Endodermal cell (in vitro differentiated cells): ENCODE measurements around the gene ERAL1. TPM values are rescaled to one million over a fixed set of nuclear protein-coding genes. Genes with fewer than 3 reads are reported as not detected.
A peak's percentile ranks its signal among the peaks of the same experiment; 100 is the strongest.

Experiments used
- DNase-seq: peaks from one replicate; pipeline ENCODE4 v3.0.0-alpha.2; 2017
- H3K27ac ChIP-seq: 2 replicates; pipeline ENCODE4 v1.5.1; 2013; ENCODE audit warnings: mild to moderate bottlenecking, low read depth, low read length, moderate library complexity
- H3K27me3 ChIP-seq: 2 replicates; pipeline ENCODE4 v1.6.1; 2013; ENCODE audit warnings: mild to moderate bottlenecking, low read length, moderate library complexity; ENCODE audit not compliant: insufficient read depth, control insufficient read depth, poor library complexity, severe bottlenecking
- H3K36me3 ChIP-seq: 2 replicates; pipeline ENCODE4 v1.7.0; 2013; ENCODE audit warnings: mild to moderate bottlenecking, low read length, moderate library complexity; ENCODE audit not compliant: control insufficient read depth, insufficient read depth
- H3K4me1 ChIP-seq: one replicate; pipeline ENCODE4 v1.7.0; 2013; ENCODE audit warnings: low read length; ENCODE audit not compliant: control insufficient read depth, insufficient read depth
- H3K4me3 ChIP-seq: 2 replicates; pipeline ENCODE4 v1.5.1; 2013; ENCODE audit warnings: mild to moderate bottlenecking, low read length, moderate library complexity
- H3K9ac ChIP-seq: 2 replicates; pipeline ENCODE4 v1.6.1; 2013; ENCODE audit warnings: mild to moderate bottlenecking, low read length, moderate library complexity; ENCODE audit not compliant: poor library complexity, severe bottlenecking; ENCODE audit errors: extremely low read depth
- H3K9me3 ChIP-seq: 2 replicates; pipeline ENCODE4 v1.6.1; 2013; ENCODE audit warnings: mild to moderate bottlenecking, low read length, moderate library complexity; ENCODE audit not compliant: control insufficient read depth
- H3K27ac Mint-ChIP-seq: 2 replicates; pipeline ENCODE4 v1.8.0; 2020; ENCODE audit warnings: mixed read lengths
- H3K27me3 Mint-ChIP-seq: 2 replicates; pipeline ENCODE4 v1.8.0; 2021; ENCODE audit warnings: mild to moderate bottlenecking, mixed read lengths; ENCODE audit not compliant: insufficient read depth
- H3K36me3 Mint-ChIP-seq: 2 replicates; pipeline ENCODE4 v1.8.0; 2020; ENCODE audit warnings: low read depth, mixed read lengths
- H3K4me1 Mint-ChIP-seq: 2 replicates; pipeline ENCODE4 v1.8.0; 2020; ENCODE audit warnings: mixed read lengths
- H3K4me3 Mint-ChIP-seq: 2 replicates; pipeline ENCODE4 v1.8.0; 2020; ENCODE audit warnings: mild to moderate bottlenecking, moderate library complexity, mixed read lengths
- H3K9me3 Mint-ChIP-seq: 2 replicates; pipeline ENCODE4 v1.8.0; 2020; ENCODE audit warnings: mild to moderate bottlenecking, mixed read lengths
- WGBS, 2 experiments: methylation state at CpG; one replicate each; pipeline versions ENCODE4 v1.1.5 to v1.1.7; 2013; ENCODE audit warnings: missing lambda C conversion rate in 2 of 2, mixed read lengths in 1 of 2; ENCODE audit not compliant: insufficient coverage in 1 of 2, insufficient read length in 1 of 2; 5-methylcytosine and 5-hydroxymethylcytosine counted together
- total RNA-seq, 2 donors: library from RNA; stranded (reverse); fragmentation: NEBNext Ultra II Directional in 1 of 2; extraction: Animal tissue kit (Norgen Biotek cat#: 25700) in 1 of 2; gene quantifications; 2 replicates in 1 of 2; 3 replicates in 1 of 2; pipeline ENCODE4 v1.2.1, GENCODE V29; 2021
- TF ChIP-seq, protein P1 (sequence below): fragments of 200-600 bp; sonication (generic); conservative IDR thresholded peaks from 2 replicates; pipeline ENCODE4 v1.5.0; 2021; ENCODE audit warnings: antibody characterized with exemption, mild to moderate bottlenecking

ERAL1 gene
- total RNA-seq, 2 donors from 2014 or later: 54.2 to 60.9 TPM

GRCh38 chr17:28856028-28856574 lies 1.3 kb downstream of the ERAL1 start:
- peaks cover 31% of the 10 kb centered on the region for H3K36me3 ChIP-seq
- no peaks in the 10 kb centered on the region for H3K9me3 Mint-ChIP-seq
- no peak for DNase-seq
- H3K4me1 Mint-ChIP-seq: peaks cover 4% of the 10 kb centered on the region
- no peaks in the 10 kb centered on the region for H3K27me3 ChIP-seq
- WGBS, 2 experiments: 94 to 95% methylated on average over 3 to 5 of the region's 5 CpGs
- no peaks in the 10 kb centered on the region for H3K4me1 ChIP-seq
- H3K4me3 ChIP-seq: peak overlapping the region; percentile 88
- no peak overlapping the region for H3K9ac ChIP-seq
- H3K27ac ChIP-seq: no peak overlapping the region
- TF ChIP-seq, protein P1, sequence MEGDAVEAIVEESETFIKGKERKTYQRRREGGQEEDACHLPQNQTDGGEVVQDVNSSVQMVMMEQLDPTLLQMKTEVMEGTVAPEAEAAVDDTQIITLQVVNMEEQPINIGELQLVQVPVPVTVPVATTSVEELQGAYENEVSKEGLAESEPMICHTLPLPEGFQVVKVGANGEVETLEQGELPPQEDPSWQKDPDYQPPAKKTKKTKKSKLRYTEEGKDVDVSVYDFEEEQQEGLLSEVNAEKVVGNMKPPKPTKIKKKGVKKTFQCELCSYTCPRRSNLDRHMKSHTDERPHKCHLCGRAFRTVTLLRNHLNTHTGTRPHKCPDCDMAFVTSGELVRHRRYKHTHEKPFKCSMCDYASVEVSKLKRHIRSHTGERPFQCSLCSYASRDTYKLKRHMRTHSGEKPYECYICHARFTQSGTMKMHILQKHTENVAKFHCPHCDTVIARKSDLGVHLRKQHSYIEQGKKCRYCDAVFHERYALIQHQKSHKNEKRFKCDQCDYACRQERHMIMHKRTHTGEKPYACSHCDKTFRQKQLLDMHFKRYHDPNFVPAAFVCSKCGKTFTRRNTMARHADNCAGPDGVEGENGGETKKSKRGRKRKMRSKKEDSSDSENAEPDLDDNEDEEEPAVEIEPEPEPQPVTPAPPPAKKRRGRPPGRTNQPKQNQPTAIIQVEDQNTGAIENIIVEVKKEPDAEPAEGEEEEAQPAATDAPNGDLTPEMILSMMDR: no peak
- no peaks in the 10 kb centered on the region for H3K9me3 ChIP-seq
- H3K4me3 Mint-ChIP-seq: peak overlapping the region; percentile 87
- H3K27ac Mint-ChIP-seq: no peak overlapping the region
- peaks cover 32% of the 10 kb centered on the region for H3K36me3 Mint-ChIP-seq
- H3K27me3 Mint-ChIP-seq: no peaks in the 10 kb centered on the region

GRCh38 chr17:28857905-28858800 lies 3.3 kb downstream of the ERAL1 start:
- Mint-ChIP-seq H3K4me1 (peaks cover 4% of the 10 kb centered on the region), H3K4me3 (no peak overlapping the region), H3K9me3 (no peaks in the 10 kb centered on the region), H3K27ac (no peak overlapping the region), H3K27me3 (no peaks in the 10 kb centered on the region), H3K36me3 (peaks cover 38% of the 10 kb centered on the region)
- H3K4me1 ChIP-seq: no peaks in the 10 kb centered on the region
- WGBS, 2 experiments: 92 to 94% methylated on average over 2 of the region's 3 CpGs
- no peak overlapping the region for H3K27ac ChIP-seq
- no peak overlapping the region for H3K4me3 ChIP-seq
- no peak for DNase-seq
- no peaks in the 10 kb centered on the region for H3K9me3 ChIP-seq
- H3K9ac ChIP-seq: no peak overlapping the region
- H3K36me3 ChIP-seq: peaks cover 31% of the 10 kb centered on the region
- TF ChIP-seq, protein P1: no peak
- H3K27me3 ChIP-seq: no peaks in the 10 kb centered on the region

- H3K9me3 ChIP-seq: no peaks in the 10 kb centered on the region
- H3K36me3 ChIP-seq: peaks cover 31% of the 10 kb centered on the region
- no peak overlapping the region for H3K4me3 ChIP-seq
- H3K4me1 ChIP-seq: no peaks in the 10 kb centered on the region
- no peak overlapping the region for H3K9ac ChIP-seq
- peaks cover 4% of the 10 kb centered on the region for H3K4me1 Mint-ChIP-seq
- H3K4me3 Mint-ChIP-seq: no peak overlapping the region
- DNase-seq: no peak
- H3K27me3 ChIP-seq: no peaks in the 10 kb centered on the region
- no peak overlapping the region for H3K27ac Mint-ChIP-seq
- H3K27ac ChIP-seq: no peak overlapping the region
- no peaks in the 10 kb centered on the region for H3K27me3 Mint-ChIP-seq
- H3K36me3 Mint-ChIP-seq: peaks cover 38% of the 10 kb centered on the region
- WGBS, 2 experiments: 70 to 81% methylated on average over 2 of the region's 2 CpGs
- TF ChIP-seq, protein P1: no peak
- no peaks in the 10 kb centered on the region for H3K9me3 Mint-ChIP-seq
Observed at GRCh38 chr17:28858801-28859355, 4.1 kb downstream of the ERAL1 start.
